Measurements from ENCODE around the gene ZNF782.
"Not testable (repeated sequence)": the region's sequence is repeated elsewhere in the genome, so short reads cannot be mapped to it uniquely, and the experiment has no call there.

ZNF782 gene

GRCh38 chr9:96853781-96854650 is at the start of gene ZNF782:
Gene ZNF782 (minus strand): TSS chr9:96854514. CDS start chr9:96851961, 2,553 bp downstream.
- DNase-seq: peak; percentile 83

GRCh38 chr9:96900010-96900409 is 45.7 kb upstream of the ZNF782 start:
- DNase-seq: not testable (repeated sequence)

- no peak for DNase-seq
Measured at GRCh38 chr9:96892131-96892530, 37.8 kb upstream of the ZNF782 start.

GRCh38 chr9:96888591-96888990 is 34.3 kb upstream of the ZNF782 start:
- DNase-seq: no peak

GRCh38 chr9:96885424-96885823 is 31.1 kb upstream of the ZNF782 start:
- no peak for DNase-seq

DNA sequence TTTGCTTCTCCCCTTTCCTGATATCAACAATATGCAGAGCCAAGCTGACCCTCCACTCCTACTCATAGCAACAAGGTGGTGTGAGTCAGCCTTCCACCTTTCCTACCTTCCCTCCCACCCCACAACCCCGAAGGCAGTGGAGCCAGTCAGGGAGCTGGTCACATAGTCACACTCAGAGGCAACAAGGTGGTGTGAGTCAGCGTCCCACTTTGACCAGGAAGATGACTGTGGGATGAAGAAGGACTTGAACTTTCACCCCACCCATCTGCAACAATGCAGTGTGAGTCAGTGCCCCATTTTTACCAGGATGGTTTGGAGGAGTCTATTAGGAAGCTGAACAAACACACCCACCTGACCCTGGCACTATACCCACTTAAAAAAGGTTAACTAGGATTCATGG is 30.1 kb upstream of the ZNF782 start:
- no peak for DNase-seq

DNA sequence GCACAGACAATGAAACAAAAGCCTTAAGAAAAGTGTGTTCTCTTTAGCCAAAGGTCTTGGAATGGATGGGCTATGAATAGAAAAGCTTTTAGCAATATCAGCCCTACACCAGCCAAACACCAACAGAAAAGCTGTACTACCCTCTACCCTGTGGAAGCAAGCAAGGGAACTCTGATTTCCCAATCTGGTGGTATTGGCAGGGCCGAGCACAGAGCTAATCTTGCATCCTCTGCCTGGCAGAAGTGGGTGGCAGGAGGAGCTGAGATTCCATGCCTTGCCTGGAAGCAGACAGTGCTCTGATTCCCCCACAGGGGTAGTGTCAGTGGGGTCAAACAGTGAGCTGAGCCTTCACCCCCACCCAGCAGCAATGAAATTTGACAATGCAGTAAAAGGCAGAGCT is 29.6 kb upstream of the ZNF782 start:
- DNase-seq: no peak

DNA sequence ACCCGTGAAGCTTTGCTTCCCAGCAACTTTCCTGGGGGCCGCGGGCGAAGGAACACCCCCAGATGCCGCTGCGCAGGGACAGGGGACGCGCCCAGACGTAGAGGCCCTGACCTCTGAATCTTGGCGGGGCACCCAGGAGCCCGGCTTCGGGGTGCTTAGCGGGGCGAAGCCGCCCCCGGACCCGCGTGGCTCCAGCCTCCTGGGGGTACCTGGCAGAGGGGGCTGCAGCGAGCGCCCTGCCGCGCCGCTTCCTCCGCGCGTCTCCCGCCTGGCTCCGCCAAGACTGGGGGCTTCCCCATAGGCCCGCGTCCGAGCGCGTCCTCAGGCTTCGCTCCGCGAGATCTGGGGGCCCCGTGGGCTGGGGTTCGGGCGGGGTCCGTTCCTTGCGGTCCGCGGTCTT is 23.0 kb upstream of the ZNF782 start:
- DNase-seq: no peak

GRCh38 chr9:96875461-96876142 is 21.3 kb upstream of the ZNF782 start:
- peak; percentile 50 for DNase-seq

DNA sequence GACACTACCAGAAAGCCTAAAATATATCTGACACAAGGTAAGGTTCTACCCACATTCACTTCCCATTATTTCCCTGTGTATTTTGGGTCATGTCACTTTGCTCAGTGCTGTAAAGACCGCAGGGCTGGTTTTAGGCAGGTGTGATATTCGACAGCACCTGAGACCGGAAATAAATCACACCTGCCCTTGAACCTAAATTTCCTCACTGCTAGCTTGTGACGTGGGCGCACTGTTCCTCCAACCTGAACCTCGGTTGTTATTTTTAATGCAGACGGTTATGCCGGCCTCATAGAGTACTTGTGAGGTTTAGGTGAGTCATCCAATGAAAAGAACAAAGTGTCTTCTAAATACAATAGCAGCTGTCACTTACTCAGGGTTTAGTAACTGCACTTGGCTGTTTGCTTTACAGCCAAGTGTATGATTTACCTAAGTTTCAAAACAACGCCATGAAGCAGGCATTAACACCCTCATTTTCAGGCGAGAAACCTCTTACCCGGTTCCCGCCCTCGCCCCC is 20.7 kb upstream of the ZNF782 start:
- no peak for DNase-seq

GRCh38 chr9:96874201-96874785 is 20.0 kb upstream of the ZNF782 start:
- DNase-seq: no peak

GRCh38 chr9:96871176-96871575 is 16.9 kb upstream of the ZNF782 start:
- no peak for DNase-seq

GRCh38 chr9:96868709-96869108 is 14.4 kb upstream of the ZNF782 start:
- no peak for DNase-seq

DNA sequence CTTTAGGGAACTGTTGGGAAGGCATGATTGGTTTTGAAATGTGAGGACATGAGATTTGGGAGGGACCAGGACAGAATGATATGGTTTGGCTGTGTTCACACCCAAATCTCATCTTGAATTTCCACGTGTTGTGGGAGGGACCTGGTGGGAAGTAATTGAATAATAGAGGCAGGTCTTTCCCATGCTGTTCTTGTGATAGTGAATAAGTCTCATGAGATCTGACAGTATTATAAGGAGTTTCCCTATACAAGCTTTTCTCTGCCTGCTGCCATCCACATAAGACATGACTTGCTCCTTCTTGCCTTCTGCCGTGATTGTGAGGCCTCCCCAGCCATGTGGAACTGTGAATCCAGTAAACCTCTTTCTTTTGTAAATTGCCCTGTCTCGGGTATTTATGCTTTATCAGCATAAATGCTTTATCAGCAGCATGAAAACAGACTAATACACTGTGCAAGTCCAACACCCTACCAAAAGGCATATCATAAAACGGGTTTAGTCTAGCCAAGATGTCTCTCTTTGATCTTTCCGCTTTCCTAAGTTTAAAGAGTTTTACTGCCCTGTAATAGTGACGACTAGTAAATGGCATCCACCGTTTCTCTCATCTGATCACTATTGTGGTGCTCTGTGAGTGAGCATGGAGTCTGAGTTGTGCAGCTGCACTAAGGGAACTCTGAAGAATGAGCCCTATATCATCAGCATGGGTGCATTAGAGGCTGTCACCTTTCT is 12.9 kb upstream of the ZNF782 start:
- no peak for DNase-seq

GRCh38 chr9:96865240-96865639 is 10.9 kb upstream of the ZNF782 start:
- DNase-seq: not testable (repeated sequence)

DNA sequence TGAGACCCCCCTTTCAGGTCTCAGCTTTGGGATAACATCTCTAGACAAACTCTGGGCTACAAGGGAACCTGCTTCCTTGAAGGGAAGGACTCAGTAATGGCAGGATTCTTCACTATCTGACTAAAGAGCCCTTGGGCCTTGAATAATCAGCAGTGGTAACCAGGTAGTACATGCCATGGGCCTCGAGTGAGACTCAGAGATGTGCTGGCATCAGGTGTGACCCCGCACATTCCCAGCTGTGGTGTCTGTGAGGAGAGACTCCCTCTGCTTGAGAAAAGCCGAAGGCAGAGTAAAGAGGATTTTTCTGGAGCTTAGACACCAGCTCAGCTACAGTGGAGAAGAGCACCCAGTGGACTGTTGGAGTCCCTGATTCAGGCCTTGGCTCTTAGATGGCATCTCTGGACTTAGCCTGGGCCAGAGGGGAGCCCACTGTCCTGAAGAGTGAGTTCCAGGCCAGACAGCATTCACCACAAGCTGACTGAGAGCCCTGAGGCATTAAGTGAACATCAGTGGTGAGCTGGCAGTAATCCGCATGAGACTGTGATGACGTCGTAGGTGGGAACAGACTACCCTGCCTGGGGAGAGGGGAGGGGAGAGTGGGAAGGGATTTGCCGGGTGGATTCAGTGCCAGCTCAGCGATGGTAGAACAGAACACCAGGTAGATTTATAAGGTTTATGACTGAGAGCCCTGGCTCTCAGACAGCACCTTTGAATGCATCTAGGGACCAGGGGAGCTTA is 5.3 kb upstream of the ZNF782 start:
- DNase-seq: no peak

DNA sequence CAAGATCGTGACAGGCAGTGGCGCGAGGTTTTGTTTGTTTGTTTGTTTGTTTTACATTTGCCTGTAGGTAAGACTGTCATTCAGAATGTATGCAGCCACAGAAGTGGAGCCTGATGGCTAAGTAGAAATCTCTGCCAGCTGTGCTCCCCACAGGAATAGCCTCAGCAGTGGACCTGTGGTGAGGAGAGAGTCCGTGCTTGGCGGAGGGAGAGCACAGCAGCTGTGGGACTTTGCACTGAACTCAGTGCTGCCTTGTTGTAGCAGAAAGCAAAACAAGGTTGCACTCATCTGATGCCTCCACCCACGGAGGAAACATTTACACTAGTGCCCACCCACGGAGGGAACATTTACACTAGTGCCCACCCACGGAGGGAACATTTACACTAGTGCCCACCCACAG is 4.4 kb upstream of the ZNF782 start:
- DNase-seq: no peak

DNA sequence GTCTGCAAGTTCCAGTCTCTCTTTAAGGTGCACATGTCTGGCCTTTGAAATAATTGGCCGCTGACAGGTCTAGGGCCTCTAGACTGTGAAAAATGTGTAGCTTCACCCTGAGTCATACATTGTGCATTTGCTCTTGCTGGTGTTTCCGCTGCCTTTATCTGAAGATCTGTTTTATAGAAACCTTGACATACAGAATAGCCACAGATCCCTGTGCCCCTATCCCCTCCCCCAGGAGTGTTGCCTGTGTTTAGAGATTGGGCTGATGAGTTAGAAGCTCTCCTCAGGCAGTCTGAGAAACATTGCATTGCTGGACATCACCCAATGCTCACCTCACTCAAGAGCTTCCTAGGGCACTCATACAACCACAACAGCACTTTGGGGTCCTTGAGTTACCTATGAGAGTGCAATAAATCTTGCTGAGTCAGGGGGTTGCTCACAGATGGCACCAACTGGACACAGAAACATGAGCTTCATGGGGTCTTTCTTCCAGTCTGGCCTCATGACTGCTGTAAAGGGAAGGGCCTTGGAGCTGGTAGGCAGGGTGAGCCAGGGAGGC is 3.8 kb upstream of the ZNF782 start:
- DNase-seq: no peak

DNA sequence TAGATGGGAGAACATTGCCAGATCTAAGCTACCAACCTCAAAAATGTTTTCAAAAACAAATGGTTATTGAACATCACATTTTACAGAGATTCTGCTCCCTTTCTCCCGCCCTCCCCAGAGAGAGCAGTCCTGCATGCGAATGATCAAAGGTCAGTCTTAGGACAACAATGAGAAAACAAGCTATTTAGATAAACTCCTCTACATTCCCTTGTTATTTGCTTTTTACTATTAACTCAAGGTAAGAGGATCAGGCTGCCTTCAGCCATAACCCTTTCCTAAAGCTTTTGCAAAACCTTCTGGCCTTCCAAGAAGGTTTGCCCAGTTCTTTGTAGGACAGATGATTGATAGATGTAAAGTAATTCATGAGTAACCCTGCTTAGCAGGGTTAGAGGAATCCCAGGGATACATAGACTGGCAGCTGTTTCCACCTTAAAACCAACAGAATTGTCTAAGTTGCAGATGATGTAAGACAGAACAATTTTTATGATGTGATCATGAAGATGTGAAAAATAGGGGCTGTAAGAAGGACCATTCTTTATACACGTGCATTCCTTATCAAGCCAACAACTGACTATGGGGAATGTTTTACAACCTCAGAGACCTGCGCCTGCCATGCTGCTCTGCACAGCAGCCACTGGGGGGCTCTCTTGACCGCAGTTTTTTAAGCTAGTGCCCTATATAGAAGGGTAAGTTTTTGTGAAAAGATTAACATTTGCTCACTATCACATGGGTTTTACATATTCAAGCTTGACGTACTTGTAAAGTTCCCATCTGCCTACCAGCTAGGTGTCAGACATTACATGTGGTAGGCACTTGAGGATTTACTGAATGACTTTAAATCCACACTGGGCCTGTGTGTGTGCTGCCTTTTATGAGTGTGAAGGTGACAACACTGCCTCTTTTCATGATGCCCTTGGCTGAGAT is 2.3 kb upstream of the ZNF782 start:
- DNase-seq: peak; percentile 30

GRCh38 chr9:96854651-96855273 is 448 bp upstream of the ZNF782 start:
- no peak for DNase-seq

Measured in GDM1 (cell line).